GM19193 (cell line): ENCODE data around the gene ATP6V1F.

Source experiments
- POLR2A ChIP-seq: IDR thresholded peaks from 4 replicates; pipeline ENCODE4 v1.6.1; 2011; ENCODE audit not compliant: insufficient read depth, insufficient read length; ENCODE audit errors: extremely low read depth

Gene ATP6V1F

GRCh38 chr7:128853799-128854198, 8.9 kb upstream of the ATP6V1F start:
- TF ChIP-seq POLR2A = no peak

- TF ChIP-seq POLR2A = no peak
Observed at GRCh38 chr7:128854396-128854795, 8.3 kb upstream of the ATP6V1F start.

GRCh38 chr7:128855559-128855958, 7.1 kb upstream of the ATP6V1F start:
- TF ChIP-seq POLR2A = no peak

DNA sequence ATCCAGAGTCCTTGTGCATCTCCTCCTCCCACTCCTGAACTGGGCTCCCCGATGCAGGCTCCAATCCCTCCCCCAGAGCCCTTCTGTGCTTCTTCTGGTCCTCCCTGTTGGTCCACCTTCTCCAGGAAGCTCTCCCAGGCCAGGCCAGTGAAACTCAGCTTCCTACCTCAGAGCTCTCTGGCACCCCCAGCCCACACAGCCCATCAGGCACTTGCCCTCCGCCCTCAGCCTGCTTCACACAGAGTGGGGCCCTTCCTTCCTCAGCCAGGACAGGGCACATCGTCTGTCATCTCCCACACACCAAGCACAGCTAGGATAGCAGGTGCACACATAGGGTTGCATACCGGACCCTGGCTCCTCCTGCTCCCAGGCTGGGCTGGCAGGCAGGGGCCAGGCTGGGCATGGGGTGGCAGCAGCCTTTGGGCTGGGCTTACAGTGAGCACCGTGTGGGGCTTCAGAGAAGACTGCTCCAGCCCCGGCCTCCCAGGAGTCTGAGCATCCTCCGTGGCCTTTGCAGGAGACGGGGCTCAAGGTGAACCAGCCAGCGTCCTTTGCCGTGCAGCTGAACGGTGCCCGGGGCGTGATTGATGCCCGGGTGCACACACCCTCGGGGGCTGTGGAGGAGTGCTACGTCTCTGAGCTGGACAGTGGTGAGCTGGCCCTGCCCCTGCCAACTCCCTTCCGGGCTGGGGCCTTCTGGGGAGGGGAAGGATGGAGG, 6.5 kb upstream of the ATP6V1F start:
- no peak for TF ChIP-seq POLR2A

DNA sequence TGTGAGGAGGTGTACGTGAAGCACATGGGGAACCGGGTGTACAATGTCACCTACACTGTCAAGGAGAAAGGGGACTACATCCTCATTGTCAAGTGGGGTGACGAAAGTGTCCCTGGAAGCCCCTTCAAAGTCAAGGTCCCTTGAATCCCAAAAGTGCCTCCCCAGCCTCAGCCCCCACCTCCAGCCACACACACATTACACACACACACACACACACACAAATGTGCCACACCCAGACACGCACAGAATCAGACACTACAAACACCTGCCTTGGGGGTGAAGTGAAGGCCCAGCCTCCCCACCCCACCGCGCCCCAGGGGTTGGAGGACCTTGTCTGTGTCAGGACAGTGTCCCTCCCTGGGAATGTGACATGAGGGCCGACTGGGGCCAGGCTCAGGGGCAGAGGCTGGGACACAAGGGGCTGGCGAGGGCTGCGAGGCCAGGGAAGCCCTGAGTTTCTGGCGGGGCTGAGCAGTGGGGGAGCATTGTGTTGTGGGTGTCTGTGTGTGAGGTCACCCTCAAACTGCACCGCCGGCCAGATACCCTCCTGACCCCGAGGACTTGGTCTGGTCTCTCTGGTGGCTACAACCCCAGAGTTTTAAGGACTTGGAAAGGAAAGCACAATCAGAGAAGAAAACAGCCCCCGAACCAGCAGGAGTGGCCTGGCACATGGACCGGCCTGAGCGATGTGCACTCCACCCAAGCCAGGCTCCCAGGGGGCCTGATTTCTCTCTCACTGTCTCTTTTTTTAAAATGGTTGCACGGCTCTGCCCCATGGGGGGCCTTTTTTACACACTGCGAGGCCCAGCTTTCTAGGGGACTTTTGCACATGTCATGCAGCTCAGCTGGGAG, 4.0 kb upstream of the ATP6V1F start:
- no peak for TF ChIP-seq POLR2A

DNA sequence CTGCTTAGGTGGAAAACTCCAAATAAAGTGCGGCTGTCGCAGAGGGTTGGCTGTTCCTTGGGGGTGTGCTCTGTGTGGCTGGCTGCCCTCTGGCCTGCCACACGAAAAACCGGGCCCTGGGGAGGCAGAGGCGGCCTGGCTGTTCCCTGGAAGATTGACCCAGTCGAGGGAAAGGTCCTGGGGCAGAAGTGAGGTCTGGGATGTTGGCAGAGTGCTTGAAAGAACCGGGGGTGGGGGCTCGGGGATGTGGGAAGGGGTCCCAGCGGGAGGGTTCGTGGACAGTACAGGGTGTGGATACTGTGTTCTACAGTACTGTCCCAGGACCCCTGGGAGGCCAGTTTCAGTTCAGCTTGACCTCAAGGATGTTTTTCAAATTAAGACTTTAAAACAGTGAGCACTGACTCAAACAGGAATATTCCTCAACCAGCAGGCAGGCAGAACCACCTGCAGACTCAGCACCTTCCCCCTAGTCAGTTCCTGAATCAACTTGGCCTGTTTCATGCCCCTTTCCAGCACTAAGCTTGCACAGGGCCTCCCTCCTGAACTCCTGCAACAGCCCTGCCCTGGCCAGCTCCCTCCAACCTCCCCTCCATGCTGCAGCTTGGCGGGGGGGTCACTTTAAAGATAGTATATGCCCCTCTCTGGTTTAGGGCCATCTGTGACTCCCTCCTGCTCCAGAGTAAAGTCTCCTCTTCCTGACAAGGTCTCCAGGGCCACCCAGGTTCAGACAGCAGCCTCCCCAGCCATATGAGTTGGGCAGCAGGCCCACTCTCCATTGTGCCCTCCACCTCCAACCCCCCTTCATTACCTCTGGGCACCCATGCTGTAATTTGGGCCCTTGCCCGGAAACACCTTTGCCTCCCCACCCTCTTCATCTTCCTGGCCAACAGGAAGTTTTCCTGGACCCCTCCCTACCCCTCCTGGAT, 3.2 kb upstream of the ATP6V1F start:
- TF ChIP-seq POLR2A = no peak

- TF ChIP-seq POLR2A = no peak
Observed at GRCh38 chr7:128860158-128861073, 2.2 kb upstream of the ATP6V1F start.

- TF ChIP-seq POLR2A = no peak
Observed at GRCh38 chr7:128861957-128862570, 592 bp upstream of the ATP6V1F start.

DNA sequence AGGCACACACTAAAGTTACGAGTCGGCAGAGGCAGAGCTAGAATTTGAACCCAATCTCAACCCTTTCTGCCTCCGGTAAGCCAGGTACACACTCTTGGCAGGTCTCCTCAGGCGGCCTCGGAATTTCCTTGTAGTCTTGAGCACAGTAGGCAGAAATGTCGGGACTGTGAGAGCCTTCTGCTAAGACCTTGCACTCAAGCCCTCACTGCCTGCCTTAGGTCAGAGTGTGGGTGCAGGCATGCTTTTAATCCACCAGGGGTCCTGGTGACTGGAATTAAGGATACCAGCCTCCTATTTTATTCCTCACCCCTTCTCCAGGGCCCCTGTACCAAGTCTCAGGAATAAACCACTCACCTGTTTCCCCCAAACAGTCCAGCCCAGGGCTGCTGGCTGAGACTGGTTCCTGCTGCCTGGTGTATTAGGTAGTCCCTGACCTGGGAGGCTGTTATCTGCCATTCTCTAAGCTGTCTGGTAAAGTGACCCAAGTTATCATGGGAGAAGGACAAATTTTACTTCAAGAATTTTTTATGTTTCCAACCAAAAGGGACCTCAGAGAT, 855 bp downstream of the ATP6V1F start:
- no peak for TF ChIP-seq POLR2A

DNA sequence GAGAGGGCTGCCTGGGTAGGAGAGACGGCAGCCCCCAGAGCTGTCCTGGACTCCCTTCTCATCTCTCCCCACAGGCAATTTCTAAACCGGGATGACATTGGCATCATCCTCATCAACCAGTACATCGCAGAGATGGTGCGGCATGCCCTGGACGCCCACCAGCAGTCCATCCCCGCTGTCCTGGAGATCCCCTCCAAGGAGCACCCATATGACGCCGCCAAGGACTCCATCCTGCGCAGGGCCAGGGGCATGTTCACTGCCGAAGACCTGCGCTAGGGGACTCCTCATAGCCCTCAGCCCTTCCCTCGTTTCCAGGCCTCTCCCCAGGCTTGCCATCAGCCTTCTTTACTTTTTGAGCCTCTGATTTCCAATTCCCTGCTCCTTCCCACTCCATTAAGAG, 2.6 kb downstream of the ATP6V1F start:
- TF ChIP-seq POLR2A = no peak

DNA sequence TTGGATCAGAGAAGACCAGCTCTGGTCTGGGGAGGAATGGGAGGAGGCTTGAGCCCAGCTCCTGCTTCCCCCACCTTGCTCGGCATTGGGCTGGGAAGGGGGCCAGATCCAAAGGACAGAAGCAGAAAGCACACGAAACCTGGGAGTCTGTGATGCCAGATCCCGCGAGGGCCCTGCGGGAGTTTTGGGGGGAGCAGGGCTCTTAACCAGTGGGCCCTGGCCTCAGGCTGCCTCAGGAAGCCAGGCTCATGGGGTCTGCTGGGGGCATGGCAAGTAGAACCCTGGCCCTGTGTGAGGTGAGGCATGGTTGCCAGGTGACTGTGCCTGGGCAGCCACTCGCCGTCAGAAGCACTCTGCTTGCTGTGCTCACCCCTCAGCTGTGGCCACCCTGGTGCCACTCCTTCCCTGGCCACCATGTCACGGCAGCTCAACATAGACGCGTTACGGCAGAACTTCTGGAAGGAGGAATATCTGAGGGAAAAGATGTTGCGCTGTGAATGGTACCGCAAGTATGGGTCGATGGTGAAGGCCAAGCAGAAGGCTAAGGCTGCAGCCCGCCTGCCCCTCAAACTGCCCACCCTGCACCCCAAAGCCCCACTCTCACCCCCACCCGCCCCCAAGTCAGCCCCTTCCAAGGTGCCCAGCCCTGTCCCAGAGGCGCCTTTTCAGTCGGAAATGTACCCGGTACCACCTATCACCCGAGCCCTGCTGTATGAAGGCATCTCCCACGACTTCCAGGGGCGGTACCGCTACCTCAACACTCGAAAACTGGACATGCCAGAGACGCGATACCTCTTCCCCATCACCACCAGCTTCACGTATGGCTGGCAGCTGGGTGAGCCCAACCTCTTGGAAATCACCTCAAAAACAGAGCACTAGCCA, 3.6 kb downstream of the ATP6V1F start:
- TF ChIP-seq POLR2A = no peak

- no peak for TF ChIP-seq POLR2A
Observed at GRCh38 chr7:128867241-128867640, 4.6 kb downstream of the ATP6V1F start.
